ENCODE data around the gene FAM219B. TPM values are rescaled to one million over a fixed set of nuclear protein-coding genes. Genes with fewer than 3 reads are reported as not detected.
A peak's percentile ranks its signal among the peaks of the same experiment; 100 is the strongest.
"Not testable (repeated sequence)": the region's sequence is repeated elsewhere in the genome, so short reads cannot be mapped to it uniquely, and the experiment has no call there.

Gene FAM219B
- total RNA-seq, 4 donors from 2014 or later: 60.8 to 92.0 (median 84.3) TPM

- TF ChIP-seq EP300 (IDR thresholded peaks at IDR 0.05) (no peak), POLR2A (IDR thresholded peaks at IDR 0.05; ENCODE audit: low read depth) (no peak), POLR2AphosphoS5 (IDR thresholded peaks at IDR 0.05) (no peak)
- TF ChIP-seq, protein P1, sequence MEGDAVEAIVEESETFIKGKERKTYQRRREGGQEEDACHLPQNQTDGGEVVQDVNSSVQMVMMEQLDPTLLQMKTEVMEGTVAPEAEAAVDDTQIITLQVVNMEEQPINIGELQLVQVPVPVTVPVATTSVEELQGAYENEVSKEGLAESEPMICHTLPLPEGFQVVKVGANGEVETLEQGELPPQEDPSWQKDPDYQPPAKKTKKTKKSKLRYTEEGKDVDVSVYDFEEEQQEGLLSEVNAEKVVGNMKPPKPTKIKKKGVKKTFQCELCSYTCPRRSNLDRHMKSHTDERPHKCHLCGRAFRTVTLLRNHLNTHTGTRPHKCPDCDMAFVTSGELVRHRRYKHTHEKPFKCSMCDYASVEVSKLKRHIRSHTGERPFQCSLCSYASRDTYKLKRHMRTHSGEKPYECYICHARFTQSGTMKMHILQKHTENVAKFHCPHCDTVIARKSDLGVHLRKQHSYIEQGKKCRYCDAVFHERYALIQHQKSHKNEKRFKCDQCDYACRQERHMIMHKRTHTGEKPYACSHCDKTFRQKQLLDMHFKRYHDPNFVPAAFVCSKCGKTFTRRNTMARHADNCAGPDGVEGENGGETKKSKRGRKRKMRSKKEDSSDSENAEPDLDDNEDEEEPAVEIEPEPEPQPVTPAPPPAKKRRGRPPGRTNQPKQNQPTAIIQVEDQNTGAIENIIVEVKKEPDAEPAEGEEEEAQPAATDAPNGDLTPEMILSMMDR (IDR thresholded peaks at IDR 0.05): no peak
- intact Hi-C loops (cut with DNase I): loop anchor here (10.0 kb wide), 3 partner anchors 254 to 406 kb away; partner anchors contain the start of genes ARID3B and C15orf39
- Histone ChIP-seq H3K36me3 (no peaks in the 10 kb centered on the region), H3K4me1 (peaks cover 7 to 23% (median 21%) of the 10 kb centered on the region in 4 donors), H3K9me3 (no peaks in the 10 kb centered on the region), H3K4me3 (no peak overlapping the region), H3K27me3 (no peaks in the 10 kb centered on the region), H3K27ac (replicated peaks in 1 of 4) (no peak overlapping the region)
- no peak for DNase-seq (ENCODE audit: extremely low spot score)
- WGBS: 68% methylated on average over 3 of the region's 3 CpGs
Observed at GRCh38 chr15:74951006-74951405, 44.4 kb upstream of the FAM219B start.

- Histone ChIP-seq H3K36me3 (no peaks in the 10 kb centered on the region), H3K4me3 (no peak overlapping the region), H3K27me3 (no peaks in the 10 kb centered on the region), H3K27ac (replicated peaks in 1 of 4) (no peak overlapping the region), H3K4me1 (peaks cover under 1 to 16% (median 13%) of the 10 kb centered on the region in 4 donors), H3K9me3 (no peaks in the 10 kb centered on the region)
- WGBS: 49% methylated on average over 6 of the region's 7 CpGs
- DNase-seq (ENCODE audit: extremely low spot score): no peak
- TF ChIP-seq POLR2AphosphoS5 (IDR thresholded peaks at IDR 0.05) (peak in 1 of 2 donors; percentile 26), POLR2A (IDR thresholded peaks at IDR 0.05; ENCODE audit: low read depth) (no peak), EP300 (IDR thresholded peaks at IDR 0.05) (no peak)
- TF ChIP-seq, protein P1 (IDR thresholded peaks at IDR 0.05): peak; percentile 95 to 99 (median 98)
- intact Hi-C loops (cut with DNase I): loop anchor here (1.0 to 10.0 kb wide), 4 partner anchors 179 to 405 kb away; partner anchors contain the start of genes ARID3B and C15orf39
Observed at GRCh38 chr15:74950078-74950908, 43.6 kb upstream of the FAM219B start.

GRCh38 chr15:74937590-74938371, 31.1 kb upstream of the FAM219B start, which contains the start of gene COX5A:
Gene COX5A, minus strand, starts transcription at chr15:74938073. Its CDS starts 59 bp downstream, at chr15:74938014.
- H3K36me3 ChIP-seq: peaks cover 0 to 4% (median 0%) of the 10 kb centered on the region in 4 donors
- DNase-seq (ENCODE audit: extremely low spot score): peak; percentile 95
- TF ChIP-seq POLR2AphosphoS5 (IDR thresholded peaks at IDR 0.05) (peak; percentile 87 to 92), POLR2A (IDR thresholded peaks at IDR 0.05; ENCODE audit: low read depth) (peak; percentile 62), EP300 (IDR thresholded peaks at IDR 0.05) (no peak)
- TF ChIP-seq, protein P1 (IDR thresholded peaks at IDR 0.05): peak in 1 of 3 experiments; percentile 17
- WGBS: 0% methylated on average over 24 of the region's 85 CpGs
- H3K4me3 ChIP-seq: peak within 1 kb of the TSS; percentile 78 to 99 (median 82)
- no peaks in the 10 kb centered on the region for H3K9me3 ChIP-seq
- intact Hi-C loops (cut with DNase I): loop anchor here (5.0 kb wide), 2 partner anchors 35 to 155 kb away; partner anchors contain the start of gene CSK
- H3K27ac ChIP-seq (replicated peaks in 1 of 4): peak within 1 kb of the TSS; percentile 94 to 99 (median 94)
- H3K4me1 ChIP-seq: peaks cover 25 to 48% (median 42%) of the 10 kb centered on the region in 4 donors
- H3K27me3 ChIP-seq: no peaks in the 10 kb centered on the region

DNA sequence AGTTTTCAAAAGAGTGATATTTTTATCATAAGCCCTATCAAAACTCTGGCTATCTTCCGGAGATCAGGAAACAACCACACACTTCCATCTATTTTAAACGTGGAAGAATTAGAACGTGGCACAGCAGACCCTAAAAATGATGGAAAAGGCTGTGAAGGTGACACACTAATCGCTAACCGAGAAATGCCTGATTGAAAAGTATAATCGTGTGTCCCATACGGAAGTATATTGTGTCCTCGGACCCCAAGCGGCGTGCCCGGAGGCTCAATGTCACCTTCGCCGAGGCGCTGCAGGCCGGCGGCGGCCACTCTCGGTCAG, 30.6 kb upstream of the FAM219B start:
- TF ChIP-seq EP300 (IDR thresholded peaks at IDR 0.05): no peak
- TF ChIP-seq, protein P1 (IDR thresholded peaks at IDR 0.05): no peak
- peaks cover 0 to 4% (median 0%) of the 10 kb centered on the region in 4 donors for H3K36me3 ChIP-seq
- peak overlapping the region; percentile 78 to 99 (median 82) for H3K4me3 ChIP-seq
- H3K27me3 ChIP-seq: no peaks in the 10 kb centered on the region
- intact Hi-C loops (cut with DNase I): loop anchor here (5.0 kb wide), 2 partner anchors 35 to 155 kb away; partner anchors contain the start of gene CSK
- H3K9me3 ChIP-seq: no peaks in the 10 kb centered on the region
- 0% methylated on average over 13 of the region's 18 CpGs for WGBS
- peak overlapping the region; percentile 94 to 99 (median 94) for H3K27ac ChIP-seq (replicated peaks in 1 of 4)
- peaks cover 25 to 52% (median 44%) of the 10 kb centered on the region in 4 donors for H3K4me1 ChIP-seq
- DNase-seq (ENCODE audit: extremely low spot score): no peak

- intact Hi-C loops (cut with DNase I): loop anchor here (5.0 kb wide), 2 partner anchors 33 to 153 kb away; partner anchors contain the start of gene CSK
- WGBS: 86% methylated on average over 3 of the region's 3 CpGs
- DNase-seq (ENCODE audit: extremely low spot score): not testable (repeated sequence)
Observed at GRCh38 chr15:74935193-74935592, 28.5 kb upstream of the FAM219B start.

More at GRCh38 chr15:74935193-74935592, 28.5 kb upstream of the FAM219B start:
- H3K27ac ChIP-seq (replicated peaks in 1 of 4); H3K9me3 ChIP-seq; H3K4me3 ChIP-seq; H3K27me3 ChIP-seq: not testable (repeated sequence)
- Histone ChIP-seq H3K36me3 (peaks cover 0 to 16% (median 12%) of the 10 kb centered on the region in 4 donors), H3K4me1 (peaks cover 25 to 52% (median 44%) of the 10 kb centered on the region in 4 donors)

All from esophagus muscularis mucosa (tissue), 4 donors.